Measurements from ENCODE around the gene CACNG7.

GRCh38 chr19:53944933-53945332 is 35.9 kb downstream of the CACNG7 start:
- TF ChIP-seq CTCF (IDR thresholded peaks at IDR 0.05) (no peak), POLR2A (IDR thresholded peaks at IDR 0.05) (no peak)

Data from right lobe of liver (tissue), 4 donors.